ENCODE data around the gene HOXD11. TPM values are rescaled to one million over a fixed set of nuclear protein-coding genes. Genes with fewer than 3 reads are reported as not detected.

The HOXD11 gene
- total and polyA plus RNA-seq, 9 of the 15 experiments (the other 6 are each of a cell fraction or from before 2014, with no cell fraction given), result not detected

DNA sequence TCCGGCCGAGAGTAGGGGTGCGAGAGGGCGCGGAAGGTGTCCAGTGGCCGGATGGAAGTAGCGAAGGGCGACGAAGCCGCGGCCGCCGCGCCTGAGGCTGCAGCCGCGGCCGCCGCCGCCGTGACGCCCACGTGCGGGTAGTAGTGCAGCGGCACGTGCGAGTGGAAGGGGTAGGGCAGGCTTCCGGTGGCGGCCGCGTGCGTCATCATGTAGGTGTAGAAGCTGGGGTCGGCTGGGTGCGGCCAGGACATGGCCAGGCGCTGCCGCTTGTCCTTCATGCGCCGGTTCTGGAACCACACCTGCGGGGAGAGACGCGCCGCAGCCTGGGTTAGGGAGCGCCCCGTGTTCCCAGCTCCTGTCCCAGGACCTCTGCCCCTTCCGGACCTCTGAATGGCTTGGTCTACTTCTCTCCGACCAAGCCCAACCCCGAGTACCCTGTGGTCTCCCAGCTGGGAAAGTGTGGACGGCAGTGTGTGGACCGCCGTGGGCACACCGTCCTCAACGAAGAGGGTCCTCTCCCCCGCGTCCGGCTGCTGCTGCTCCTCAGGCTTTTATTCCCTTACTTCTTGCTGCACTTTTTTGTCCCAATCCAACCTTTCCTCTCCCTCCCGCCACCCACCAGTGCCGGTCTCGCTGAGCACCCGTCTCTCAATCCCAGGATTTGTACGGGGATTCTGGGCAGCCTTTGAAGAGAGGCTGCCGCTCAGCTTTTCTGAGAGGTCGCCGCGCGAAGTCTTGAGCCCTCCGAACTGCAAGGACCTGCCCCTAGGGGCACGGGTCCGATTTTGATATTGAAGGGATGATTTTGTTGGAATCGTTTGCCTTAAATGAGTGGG is 26.3 kb upstream of the HOXD11 start:
- peak overlapping the region; percentile 76 for H2AFZ ChIP-seq (ENCODE audit: low read depth, low read length)
- H3K9ac ChIP-seq (ENCODE audit: insufficient read depth in 1 of 2, low read depth in 2 of 2, low read length in 2 of 2), result peak overlapping the region in 1 of 2 experiments; percentile 87; a peak in 2 of 4 replicates
- intact Hi-C loops (cut with micrococcal nuclease) (no loop called here), in situ Hi-C loops (cut with MboI) (loop anchor here (10.0 to 25.0 kb wide), 2 partner anchors 656 to 1043 kb away; no protein-coding TSS in a partner anchor)
- no peaks in the 10 kb centered on the region for H3K36me3 ChIP-seq (ENCODE audit: control insufficient read depth, insufficient read depth, low read length)
- ChIA-PET POLR2A (no interaction called here), CTCF (ENCODE audit: low intra/inter-chr PET ratio) (interaction anchor here (0.6 to 3.8 kb wide), 7 partner anchors 9 to 1331 kb away, joined by 3 to 36 read pairs (median 3); no protein-coding TSS in a partner anchor)
- H3K4me1 ChIP-seq (replicated peaks in 1 of 2; ENCODE audit: control insufficient read depth in 2 of 2, insufficient read depth in 2 of 2, low read length in 2 of 2), result peaks cover under 1 to 34% of the 10 kb centered on the region in 2 experiments; a peak in 3 of 5 replicates
- peaks cover 10% of the 10 kb centered on the region for H3K9me3 ChIP-seq (replicated peaks; ENCODE audit: control insufficient read depth, insufficient read depth, low read depth, low read length)
- H3K4me2 ChIP-seq (ENCODE audit: insufficient read depth, low read length), result peak overlapping the region; percentile 37
- no TSS peak for BruUV-seq (replicated peaks)
- no peak for FAIRE-seq
- no peaks in the 10 kb centered on the region for H3K79me2 ChIP-seq (ENCODE audit: control insufficient read depth, insufficient read depth, low read length)
- H3K27ac ChIP-seq (ENCODE audit: extremely low read depth, low read depth, low read length), result no peak overlapping the region
- peak overlapping the region; percentile 52 for H3K4me3 ChIP-seq
- H3K9me1 ChIP-seq (ENCODE audit: control insufficient read depth, insufficient read depth, low read length), result no peaks in the 10 kb centered on the region
- 77% methylated on average over 42 of the region's 68 CpGs for WGBS (ENCODE audit: insufficient coverage, low coverage, missing lambda C conversion rate)
- peak; percentile 5; the same call in 2 of the 3 replicates for ATAC-seq
- DNase-seq (ENCODE audit: extremely low read depth in 1 of 4, low spot score in 3 of 4), result no peak
- H4K20me1 ChIP-seq (replicated peaks; ENCODE audit: control insufficient read depth, insufficient read depth, low read length), result peaks cover 4% of the 10 kb centered on the region; the same call in 1 of the 2 replicates
- peaks cover 49 to 70% of the 10 kb centered on the region in 2 experiments for H3K27me3 ChIP-seq (ENCODE audit: control insufficient read depth in 2 of 2, insufficient read depth in 2 of 2, low read length in 2 of 2)
- TF ChIP-seq EGR1 (conservative IDR thresholded peaks at IDR 0.05), result peak; percentile 33; the same call in 1 of the 2 replicates
- no peak for TF ChIP-seq DDX20 (tag; IDR thresholded peaks at IDR 0.05; ENCODE audit: low read depth)
- TF ChIP-seq CBX3 (IDR thresholded peaks at IDR 0.05; ENCODE audit: borderline replicate concordance in 1 of 2, low read length in 2 of 2), result no peak
- TF ChIP-seq USF2 (CRISPR knock-in tag; IDR thresholded peaks at IDR 0.05), result 0 out of 2 replicates have a peak, but pooled peaks have one; percentile 26
- TF ChIP-seq ZNF830 (CRISPR knock-in tag; IDR thresholded peaks at IDR 0.05), result no peak
- TF ChIP-seq ZBTB33 (CRISPR knock-in tag; IDR thresholded peaks at IDR 0.05), result peak; percentile 85
- TF ChIP-seq MYNN (IDR thresholded peaks at IDR 0.05), result no peak
- TF ChIP-seq MYNN (CRISPR knock-in tag; IDR thresholded peaks at IDR 0.05), result no peak
- no peak for TF ChIP-seq NR4A1 (CRISPR knock-in tag; IDR thresholded peaks at IDR 0.05)
- TF ChIP-seq NR4A1 (tag; IDR thresholded peaks at IDR 0.05), result peak; percentile 57; the same call in 1 of the 2 replicates
- peak; percentile 88 to 91 for TF ChIP-seq E2F6 (IDR thresholded peaks at IDR 0.05; ENCODE audit: borderline replicate concordance in 1 of 2, extremely low read depth in 1 of 2, insufficient read depth in 1 of 2, insufficient read length in 1 of 2, low read depth in 1 of 2, low read length in 1 of 2, poor library complexity in 1 of 2, severe bottlenecking in 1 of 2)
- peak; percentile 84 for TF ChIP-seq BHLHE40 (IDR thresholded peaks at IDR 0.05; ENCODE audit: low read length)
- peak; percentile 60; the same call in 1 of the 2 replicates for TF ChIP-seq CBFB (CRISPR knock-in tag; IDR thresholded peaks at IDR 0.05)
- peak; percentile 64 for TF ChIP-seq CXXC5 (CRISPR knock-in tag; IDR thresholded peaks at IDR 0.05)

Data from K562 (cell line).